HG03558 (cell line): Measurements from ENCODE around the gene LEMD3.
A peak's percentile ranks its signal among the peaks of the same experiment; 100 is the strongest.

Experiments used
- ATAC-seq: cut with Tn5 transposase; IDR thresholded peaks from one replicate; pipeline ENCODE4 v1.9.1; 2021; ENCODE audit warnings: moderate number of reproducible peaks; ENCODE audit not compliant: unreplicated experiment; ENCODE audit errors: extremely low read depth

LEMD3 gene

GRCh38 chr12:65168681-65169319 lies 583 bp upstream of the LEMD3 start:
- no peak for ATAC-seq

GRCh38 chr12:65170209-65170881 lies 962 bp downstream of the LEMD3 start:
- ATAC-seq: peak; percentile 26

GRCh38 chr12:65171073-65171472 lies 1.7 kb downstream of the LEMD3 start:
- no peak for ATAC-seq

GRCh38 chr12:65171870-65172269 lies 2.5 kb downstream of the LEMD3 start:
- ATAC-seq: no peak

GRCh38 chr12:65175385-65175784 lies 6.0 kb downstream of the LEMD3 start:
- no peak for ATAC-seq

- no peak for ATAC-seq
Observed at GRCh38 chr12:65182012-65182739, 12.8 kb downstream of the LEMD3 start.

GRCh38 chr12:65184176-65184857 lies 14.9 kb downstream of the LEMD3 start:
- no peak for ATAC-seq

- no peak for ATAC-seq
Observed at GRCh38 chr12:65184858-65185229, 15.5 kb downstream of the LEMD3 start.

GRCh38 chr12:65187665-65188064 lies 18.3 kb downstream of the LEMD3 start:
- no peak for ATAC-seq

- no peak for ATAC-seq
Observed at GRCh38 chr12:65188179-65188701, 18.9 kb downstream of the LEMD3 start.

- ATAC-seq: peak; percentile 95
Observed at GRCh38 chr12:65189028-65189718, 19.8 kb downstream of the LEMD3 start.

GRCh38 chr12:65192963-65193516 lies 23.7 kb downstream of the LEMD3 start:
- no peak for ATAC-seq

GRCh38 chr12:65194949-65195348 lies 25.6 kb downstream of the LEMD3 start:
- no peak for ATAC-seq

GRCh38 chr12:65195387-65196055 lies 26.1 kb downstream of the LEMD3 start:
- no peak for ATAC-seq

- ATAC-seq: no peak
Observed at GRCh38 chr12:65196762-65197567, 27.6 kb downstream of the LEMD3 start.

GRCh38 chr12:65199604-65200003 lies 30.2 kb downstream of the LEMD3 start:
- ATAC-seq: no peak

- no peak for ATAC-seq
Observed at GRCh38 chr12:65200007-65200665, 30.8 kb downstream of the LEMD3 start.

- no peak for ATAC-seq
Observed at GRCh38 chr12:65203376-65203775, 34.0 kb downstream of the LEMD3 start.
